ENCODE results near the gene PJA1.

GRCh38 chrX:69119122-69119521 lies 46.1 kb downstream of the PJA1 start:
- no peak for TF ChIP-seq CTCF (IDR thresholded peaks at IDR 0.05)
- no peak for TF ChIP-seq ZNF532 (CRISPR knock-in tag; IDR thresholded peaks at IDR 0.05; ENCODE audit: borderline replicate concordance)
- TF ChIP-seq TCF7 (CRISPR knock-in tag; IDR thresholded peaks at IDR 0.05; ENCODE audit: low read depth), result no peak
- TF ChIP-seq USF1 (CRISPR knock-in tag; IDR thresholded peaks at IDR 0.05), result no peak
- TF ChIP-seq SMAD4 (CRISPR knock-in tag; IDR thresholded peaks at IDR 0.05), result no peak
- TF ChIP-seq SP1 (CRISPR knock-in tag; conservative IDR thresholded peaks at IDR 0.05), result no peak
- TF ChIP-seq ZNF396 (CRISPR knock-in tag; IDR thresholded peaks at IDR 0.05; ENCODE audit: borderline replicate concordance), result no peak
- TF ChIP-seq ZBTB43 (CRISPR knock-in tag; IDR thresholded peaks at IDR 0.05), result no peak
- no peak for TF ChIP-seq NR3C1 (CRISPR knock-in tag; conservative IDR thresholded peaks at IDR 0.05; ENCODE audit: low read depth)
- TF ChIP-seq USF2 (CRISPR knock-in tag; IDR thresholded peaks at IDR 0.05), result no peak
- TF ChIP-seq NR2C2 (CRISPR knock-in tag; IDR thresholded peaks at IDR 0.05), result no peak
- no peak for TF ChIP-seq ZNF121 (CRISPR knock-in tag; IDR thresholded peaks at IDR 0.05)
- TF ChIP-seq STAT6 (CRISPR knock-in tag; conservative IDR thresholded peaks at IDR 0.05; ENCODE audit: low read depth), result no peak
- TF ChIP-seq MAX (CRISPR knock-in tag; IDR thresholded peaks at IDR 0.05), result no peak

Measured in WTC11 (cell line).